HEK293 (cell line): Measurements from ENCODE around the gene BRD3OS.

Experiments
- BCL11A ChIP-seq: fragments of 450-650 bp; formaldehyde crosslinking; IDR thresholded peaks from 2 replicates; pipeline ENCODE4 v1.5.1; 2016; ENCODE audit warnings: low read depth, missing biosample characterization, missing genetic modification characterization
- GLI4 ChIP-seq: fragments of 450-650 bp; formaldehyde crosslinking; IDR thresholded peaks from 2 replicates; pipeline ENCODE4 v1.5.1; 2016; ENCODE audit warnings: missing biosample characterization, missing genetic modification characterization
- OVOL3 ChIP-seq: fragments of 450-650 bp; formaldehyde crosslinking; IDR thresholded peaks from 2 replicates; pipeline ENCODE4 v1.5.1; 2016; ENCODE audit warnings: missing biosample characterization, missing genetic modification characterization
- SCRT2 ChIP-seq: fragments of 450-650 bp; formaldehyde crosslinking; IDR thresholded peaks from 2 replicates; pipeline ENCODE4 v1.5.1; 2016; ENCODE audit warnings: missing biosample characterization, missing genetic modification characterization
- SETDB1 ChIP-seq: IDR thresholded peaks from one replicate; pipeline ENCODE4 v1.6.1; 2017; ENCODE audit warnings: mild to moderate bottlenecking, low read length, moderate library complexity, mixed read lengths; ENCODE audit not compliant: insufficient read length
- TCF7L2 ChIP-seq: IDR thresholded peaks from 2 replicates; pipeline ENCODE4 v1.6.1; 2011; ENCODE audit warnings: low read depth, mild to moderate bottlenecking, inconsistent platforms, low read length, moderate library complexity, borderline replicate concordance
- ZBTB48 ChIP-seq: fragments of 450-650 bp; formaldehyde crosslinking; IDR thresholded peaks from 2 replicates; pipeline ENCODE4 v1.5.1; 2016; ENCODE audit warnings: missing biosample characterization, missing genetic modification characterization
- ZBTB8A ChIP-seq: fragments of 450-650 bp; formaldehyde crosslinking; IDR thresholded peaks from 2 replicates; pipeline ENCODE4 v1.5.1; 2016; ENCODE audit warnings: missing biosample characterization, missing genetic modification characterization
- ZEB2 ChIP-seq: fragments of 450-650 bp; formaldehyde crosslinking; IDR thresholded peaks from 2 replicates; pipeline ENCODE4 v1.5.1; 2016; ENCODE audit warnings: missing biosample characterization, missing genetic modification characterization
- ZIC2 ChIP-seq: fragments of 450-650 bp; formaldehyde crosslinking; IDR thresholded peaks from 2 replicates; pipeline ENCODE4 v1.5.1; 2016; ENCODE audit warnings: missing biosample characterization, missing genetic modification characterization
- ZNF140 ChIP-seq: fragments of 450-650 bp; formaldehyde crosslinking; IDR thresholded peaks from 2 replicates; pipeline ENCODE4 v1.5.1; 2016; ENCODE audit warnings: missing biosample characterization, missing genetic modification characterization
- ZNF175 ChIP-seq: fragments of 450-650 bp; formaldehyde crosslinking; IDR thresholded peaks from 2 replicates; pipeline ENCODE4 v1.5.1; 2016; ENCODE audit warnings: missing biosample characterization, missing genetic modification characterization
- ZNF19 ChIP-seq: fragments of 450-650 bp; formaldehyde crosslinking; IDR thresholded peaks from 2 replicates; pipeline ENCODE4; 2016; ENCODE audit warnings: missing biosample characterization, missing genetic modification characterization, low read depth
- ZNF211 ChIP-seq: fragments of 450-650 bp; formaldehyde crosslinking; IDR thresholded peaks from 2 replicates; pipeline ENCODE4 v1.5.1; 2016; ENCODE audit warnings: low read depth, missing biosample characterization, missing genetic modification characterization
- ZNF221 ChIP-seq: fragments of 450-650 bp; formaldehyde crosslinking; IDR thresholded peaks from 2 replicates; pipeline ENCODE4 v1.5.1; 2017; ENCODE audit warnings: missing biosample characterization, missing genetic modification characterization, borderline replicate concordance
- ZNF223 ChIP-seq: fragments of 450-650 bp; formaldehyde crosslinking; IDR thresholded peaks from 2 replicates; pipeline ENCODE4 v1.5.1; 2016; ENCODE audit warnings: missing biosample characterization, missing genetic modification characterization
- ZNF248 ChIP-seq: fragments of 450-650 bp; formaldehyde crosslinking; IDR thresholded peaks from 2 replicates; pipeline ENCODE4 v1.5.1; 2017; ENCODE audit warnings: missing biosample characterization, missing genetic modification characterization
- ZNF274 ChIP-seq, 2 experiments: fragments of 200-500 bp in 1 of 2; fragments of 450-650 bp in 1 of 2; sonication (Bioruptor generic) in 1 of 2; formaldehyde crosslinking in 1 of 2; IDR thresholded peaks; 2 replicates each; pipeline versions ENCODE4 v1.5.1 to v1.6.1; 2014 to 2016; ENCODE audit warnings: borderline replicate concordance in 1 of 2, inconsistent platforms in 1 of 2, low read length in 1 of 2, missing biosample characterization in 1 of 2, missing genetic modification characterization in 1 of 2
- ZNF324 ChIP-seq: fragments of 450-650 bp; formaldehyde crosslinking; IDR thresholded peaks from 2 replicates; pipeline ENCODE4 v1.5.1; 2016; ENCODE audit warnings: missing biosample characterization, missing genetic modification characterization
- ZNF341 ChIP-seq: fragments of 450-650 bp; formaldehyde crosslinking; IDR thresholded peaks from 2 replicates; pipeline ENCODE4; 2016; ENCODE audit warnings: low read depth, missing biosample characterization, missing genetic modification characterization
- ZNF366 ChIP-seq: fragments of 450-650 bp; formaldehyde crosslinking; conservative IDR thresholded peaks from 2 replicates; pipeline ENCODE4 v1.5.1; 2016; ENCODE audit warnings: missing biosample characterization, missing genetic modification characterization
- ZNF416 ChIP-seq: fragments of 450-650 bp; formaldehyde crosslinking; IDR thresholded peaks from 2 replicates; pipeline ENCODE4 v1.5.1; 2016; ENCODE audit warnings: missing biosample characterization, missing genetic modification characterization
- ZNF514 ChIP-seq: fragments of 450-650 bp; formaldehyde crosslinking; IDR thresholded peaks from 2 replicates; pipeline ENCODE4 v1.5.1; 2016; ENCODE audit warnings: missing biosample characterization, missing genetic modification characterization
- ZNF521 ChIP-seq: fragments of 450-650 bp; formaldehyde crosslinking; IDR thresholded peaks from 2 replicates; pipeline ENCODE4 v1.5.1; 2017; ENCODE audit warnings: missing biosample characterization, mild to moderate bottlenecking, missing genetic modification characterization
- ZNF529 ChIP-seq: fragments of 450-650 bp; formaldehyde crosslinking; IDR thresholded peaks from 2 replicates; pipeline ENCODE4 v1.5.1; 2017; ENCODE audit warnings: missing genetic modification characterization, missing biosample characterization; ENCODE audit not compliant: insufficient replicate concordance
- ZNF626 ChIP-seq: fragments of 450-650 bp; sonication (Bioruptor Pico); formaldehyde crosslinking; IDR thresholded peaks from 2 replicates; pipeline ENCODE4 v1.5.1; 2018; ENCODE audit warnings: missing biosample characterization, missing genetic modification characterization, inconsistent platforms
- ZNF654 ChIP-seq: fragments of 450-650 bp; formaldehyde crosslinking; IDR thresholded peaks from 2 replicates; pipeline ENCODE4 v1.5.1; 2016; ENCODE audit warnings: low read depth, missing biosample characterization, missing genetic modification characterization
- ZNF658 ChIP-seq: fragments of 450-650 bp; formaldehyde crosslinking; IDR thresholded peaks from 2 replicates; pipeline ENCODE4; 2016; ENCODE audit warnings: missing biosample characterization, missing genetic modification characterization
- ZNF747 ChIP-seq: fragments of 450-650 bp; formaldehyde crosslinking; IDR thresholded peaks from 2 replicates; pipeline ENCODE4 v1.5.1; 2016; ENCODE audit warnings: missing biosample characterization, missing genetic modification characterization
- ZNF830 ChIP-seq: fragments of 450-650 bp; IDR thresholded peaks from 2 replicates; pipeline ENCODE4 v1.5.0; 2018; ENCODE audit warnings: missing biosample characterization, missing genetic modification characterization, low read depth, mild to moderate bottlenecking, moderate library complexity
- ZSCAN16 ChIP-seq: fragments of 450-650 bp; formaldehyde crosslinking; IDR thresholded peaks from 2 replicates; pipeline ENCODE4 v1.5.1; 2016; ENCODE audit warnings: missing biosample characterization, missing genetic modification characterization
- ZSCAN23 ChIP-seq: fragments of 450-650 bp; formaldehyde crosslinking; IDR thresholded peaks from 2 replicates; pipeline ENCODE4 v1.5.1; 2016; ENCODE audit warnings: missing biosample characterization, missing genetic modification characterization
- ZSCAN30 ChIP-seq: fragments of 450-650 bp; IDR thresholded peaks from 2 replicates; pipeline ENCODE4 v1.5.1; 2018; ENCODE audit warnings: missing biosample characterization, mild to moderate bottlenecking, missing genetic modification characterization, moderate library complexity
- TF ChIP-seq, protein P1 (sequence below): fragments of 450-650 bp; formaldehyde crosslinking; IDR thresholded peaks from 2 replicates; pipeline ENCODE4 v1.5.1; 2016; ENCODE audit warnings: missing biosample characterization, missing genetic modification characterization
- TF ChIP-seq, protein P2 (sequence below): fragments of 450-650 bp; formaldehyde crosslinking; IDR thresholded peaks from 2 replicates; pipeline ENCODE4 v1.5.1; 2016; ENCODE audit warnings: missing biosample characterization, missing genetic modification characterization
- TF ChIP-seq, protein P3 (sequence below): fragments of 450-650 bp; formaldehyde crosslinking; IDR thresholded peaks from 2 replicates; pipeline ENCODE4 v1.5.1; 2016; ENCODE audit warnings: missing biosample characterization, missing genetic modification characterization
- TF ChIP-seq, protein P4 (sequence below): fragments of 450-650 bp; formaldehyde crosslinking; IDR thresholded peaks from 2 replicates; pipeline ENCODE4 v1.5.1; 2017; ENCODE audit warnings: missing biosample characterization, missing genetic modification characterization

Gene BRD3OS

DNA sequence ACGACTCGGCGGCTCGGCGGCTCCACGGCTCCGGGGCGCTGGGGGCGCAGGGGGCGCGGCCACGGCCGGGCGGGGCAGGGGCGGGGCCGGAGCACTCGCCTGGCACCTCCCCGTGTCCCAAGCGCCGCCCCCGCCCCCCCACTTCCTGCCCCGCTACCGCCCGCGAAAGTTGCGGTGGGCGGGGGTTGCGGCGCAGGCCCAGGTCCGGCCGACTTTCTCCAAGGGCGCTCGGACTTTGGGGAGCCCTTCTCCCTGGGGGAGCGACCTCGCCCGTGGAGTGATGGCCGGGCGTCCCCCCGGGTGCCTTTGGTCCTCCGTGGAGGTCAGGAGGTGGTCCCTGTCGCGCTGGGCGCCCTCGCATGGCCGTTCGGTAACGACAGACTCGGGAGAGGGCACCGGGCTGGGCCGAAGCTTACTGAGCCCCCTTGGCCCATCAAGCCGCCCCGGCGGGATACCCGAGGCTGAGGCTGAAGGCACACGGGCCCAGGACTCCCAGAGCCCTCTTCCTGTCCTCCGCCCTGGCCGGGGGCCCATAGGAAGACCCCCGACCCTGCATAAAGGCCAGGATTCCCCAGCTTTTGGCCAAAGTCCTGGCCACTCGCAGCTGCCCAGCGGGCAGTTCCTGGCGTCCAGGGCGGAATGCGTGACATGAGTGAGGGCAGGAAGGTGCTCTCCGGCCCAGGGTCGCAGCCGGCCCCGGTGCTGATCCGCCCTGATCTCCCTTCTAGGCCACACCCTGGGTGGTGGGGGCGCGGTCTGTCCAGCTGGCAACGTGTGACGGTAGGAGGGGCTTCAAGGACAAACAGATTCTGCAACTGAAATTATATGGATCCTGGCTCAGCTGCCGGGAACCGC lies 32.3 kb upstream of the BRD3OS start (continued):
- peak; percentile 91 for TF ChIP-seq ZBTB8A
- TF ChIP-seq ZNF416 (tag by site-specific recombination): no peak
- TF ChIP-seq ZEB2: peak; percentile 84
- no peak for TF ChIP-seq ZNF140
- peak; percentile 69 for TF ChIP-seq BCL11A (tag by site-specific recombination)
- no peak for TF ChIP-seq ZNF175 (tag by site-specific recombination)
- TF ChIP-seq, protein P1, sequence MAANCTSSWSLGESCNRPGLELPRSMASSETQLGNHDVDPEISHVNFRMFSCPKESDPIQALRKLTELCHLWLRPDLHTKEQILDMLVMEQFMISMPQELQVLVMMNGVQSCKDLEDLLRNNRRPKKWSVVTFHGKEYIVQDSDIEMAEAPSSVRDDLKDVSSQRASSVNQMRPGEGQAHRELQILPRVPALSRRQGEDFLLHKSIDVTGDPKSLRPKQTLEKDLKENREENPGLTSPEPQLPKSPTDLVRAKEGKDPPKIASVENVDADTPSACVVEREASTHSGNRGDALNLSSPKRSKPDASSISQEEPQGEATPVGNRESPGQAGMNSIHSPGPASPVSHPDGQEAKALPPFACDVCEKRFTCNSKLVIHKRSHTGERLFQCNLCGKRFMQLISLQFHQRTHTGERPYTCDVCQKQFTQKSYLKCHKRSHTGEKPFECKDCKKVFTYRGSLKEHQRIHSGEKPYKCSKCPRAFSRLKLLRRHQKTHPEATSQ (tag by site-specific recombination): no peak; the same call in 1 of the 2 replicates
- TF ChIP-seq ZSCAN30 (tag by site-specific recombination): peak; percentile 51; the same call in 1 of the 2 replicates
- no peak for TF ChIP-seq ZNF366 (tag by site-specific recombination)
- TF ChIP-seq, protein P2, sequence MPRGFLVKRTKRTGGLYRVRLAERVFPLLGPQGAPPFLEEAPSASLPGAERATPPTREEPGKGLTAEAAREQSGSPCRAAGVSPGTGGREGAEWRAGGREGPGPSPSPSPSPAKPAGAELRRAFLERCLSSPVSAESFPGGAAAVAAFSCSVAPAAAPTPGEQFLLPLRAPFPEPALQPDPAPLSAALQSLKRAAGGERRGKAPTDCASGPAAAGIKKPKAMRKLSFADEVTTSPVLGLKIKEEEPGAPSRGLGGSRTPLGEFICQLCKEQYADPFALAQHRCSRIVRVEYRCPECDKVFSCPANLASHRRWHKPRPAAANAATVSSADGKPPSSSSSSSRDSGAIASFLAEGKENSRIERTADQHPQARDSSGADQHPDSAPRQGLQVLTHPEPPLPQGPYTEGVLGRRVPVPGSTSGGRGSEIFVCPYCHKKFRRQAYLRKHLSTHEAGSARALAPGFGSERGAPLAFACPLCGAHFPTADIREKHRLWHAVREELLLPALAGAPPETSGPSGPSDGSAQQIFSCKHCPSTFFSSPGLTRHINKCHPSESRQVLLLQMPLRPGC: no peak
- TF ChIP-seq ZNF747 (tag by site-specific recombination): no peak
- TF ChIP-seq SETDB1: no peak
- no peak for TF ChIP-seq ZNF221 (tag by site-specific recombination)
- no peak for TF ChIP-seq OVOL3 (tag by site-specific recombination)
- no peak for TF ChIP-seq ZNF626 (tag by site-specific recombination)
- no peak for TF ChIP-seq ZNF521 (tag by site-specific recombination)
- no peak for TF ChIP-seq TCF7L2
- TF ChIP-seq ZNF654 (tag by site-specific recombination): no peak
- TF ChIP-seq, protein P3, sequence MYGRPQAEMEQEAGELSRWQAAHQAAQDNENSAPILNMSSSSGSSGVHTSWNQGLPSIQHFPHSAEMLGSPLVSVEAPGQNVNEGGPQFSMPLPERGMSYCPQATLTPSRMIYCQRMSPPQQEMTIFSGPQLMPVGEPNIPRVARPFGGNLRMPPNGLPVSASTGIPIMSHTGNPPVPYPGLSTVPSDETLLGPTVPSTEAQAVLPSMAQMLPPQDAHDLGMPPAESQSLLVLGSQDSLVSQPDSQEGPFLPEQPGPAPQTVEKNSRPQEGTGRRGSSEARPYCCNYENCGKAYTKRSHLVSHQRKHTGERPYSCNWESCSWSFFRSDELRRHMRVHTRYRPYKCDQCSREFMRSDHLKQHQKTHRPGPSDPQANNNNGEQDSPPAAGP: peak; percentile 66
- TF ChIP-seq ZBTB48: peak; percentile 47; the same call in 1 of the 2 replicates
- TF ChIP-seq ZNF514: no peak
- no peak for TF ChIP-seq ZNF274 (IDR thresholded peaks at IDR 0.05; ENCODE audit: low read length)
- no peak for TF ChIP-seq ZNF274 (tag by site-specific recombination; IDR thresholded peaks at IDR 0.05; ENCODE audit: borderline replicate concordance)
- TF ChIP-seq ZNF529 (tag by site-specific recombination): no peak
- TF ChIP-seq ZNF830: no peak
- no peak for TF ChIP-seq ZSCAN23 (tag by site-specific recombination)
- no peak for TF ChIP-seq ZSCAN16 (tag by site-specific recombination)
- TF ChIP-seq ZNF658 (tag by site-specific recombination): no peak
- TF ChIP-seq ZNF223 (tag by site-specific recombination): no peak
- no peak for TF ChIP-seq ZNF248 (tag by site-specific recombination)
- TF ChIP-seq GLI4 (tag by site-specific recombination): no peak; the same call in 1 of the 2 replicates
- no peak for TF ChIP-seq ZNF211 (tag by site-specific recombination)
- TF ChIP-seq ZNF324 (tag by site-specific recombination): no peak
- TF ChIP-seq ZNF341 (tag by site-specific recombination): no peak
- TF ChIP-seq ZIC2: peak; percentile 44
- TF ChIP-seq, protein P4, sequence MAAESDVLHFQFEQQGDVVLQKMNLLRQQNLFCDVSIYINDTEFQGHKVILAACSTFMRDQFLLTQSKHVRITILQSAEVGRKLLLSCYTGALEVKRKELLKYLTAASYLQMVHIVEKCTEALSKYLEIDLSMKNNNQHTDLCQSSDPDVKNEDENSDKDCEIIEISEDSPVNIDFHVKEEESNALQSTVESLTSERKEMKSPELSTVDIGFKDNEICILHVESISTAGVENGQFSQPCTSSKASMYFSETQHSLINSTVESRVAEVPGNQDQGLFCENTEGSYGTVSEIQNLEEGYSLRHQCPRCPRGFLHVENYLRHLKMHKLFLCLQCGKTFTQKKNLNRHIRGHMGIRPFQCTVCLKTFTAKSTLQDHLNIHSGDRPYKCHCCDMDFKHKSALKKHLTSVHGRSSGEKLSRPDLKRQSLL (tag by site-specific recombination): no peak
- no peak for TF ChIP-seq ZNF19 (tag by site-specific recombination)
- no peak for TF ChIP-seq SCRT2 (tag by site-specific recombination)
